Measurements from ENCODE around the gene UPF3A. TPM values are rescaled to one million over a fixed set of nuclear protein-coding genes. Genes with fewer than 3 reads are reported as not detected.
"Not testable (repeated sequence)": the region's sequence is repeated elsewhere in the genome, so short reads cannot be mapped to it uniquely, and the experiment has no call there.

The UPF3A gene
- total RNA-seq, 4 donors from 2014 or later, result 19.1 to 42.5 (median 25.6) TPM

DNA sequence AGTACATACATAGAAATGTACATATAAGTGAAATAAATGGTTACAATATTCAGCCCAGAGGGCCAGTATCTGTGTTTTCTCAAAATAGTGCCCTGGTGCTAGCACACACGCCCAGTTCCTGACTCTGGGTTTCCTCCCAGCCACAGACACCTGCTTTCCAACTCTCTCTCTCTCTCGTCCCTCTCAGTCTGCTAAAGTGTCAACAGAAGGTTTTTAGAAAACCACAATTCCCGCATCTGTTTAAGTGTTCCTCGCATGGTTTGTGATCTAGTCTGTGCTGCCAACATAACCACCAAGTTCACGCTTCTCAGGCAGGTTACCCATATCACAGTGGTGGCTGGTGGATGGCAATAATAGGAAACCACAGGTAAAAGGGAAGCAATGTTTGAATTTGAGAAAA, 17.8 kb upstream of the UPF3A start:
- Histone ChIP-seq H3K36me3 (peaks cover 13 to 100% (median 51%) of the 10 kb centered on the region in 3 donors), H3K4me1 (no peaks in the 10 kb centered on the region), H3K27me3 (no peaks in the 10 kb centered on the region), H3K27ac (no peak overlapping the region), H3K4me3 (no peak overlapping the region), H3K9me3 (no peaks in the 10 kb centered on the region)
- intact Hi-C loops (cut with DNase I), result no loop called here
- no peak for TF ChIP-seq POLR2A (IDR thresholded peaks at IDR 0.05)
- TF ChIP-seq, protein P1, sequence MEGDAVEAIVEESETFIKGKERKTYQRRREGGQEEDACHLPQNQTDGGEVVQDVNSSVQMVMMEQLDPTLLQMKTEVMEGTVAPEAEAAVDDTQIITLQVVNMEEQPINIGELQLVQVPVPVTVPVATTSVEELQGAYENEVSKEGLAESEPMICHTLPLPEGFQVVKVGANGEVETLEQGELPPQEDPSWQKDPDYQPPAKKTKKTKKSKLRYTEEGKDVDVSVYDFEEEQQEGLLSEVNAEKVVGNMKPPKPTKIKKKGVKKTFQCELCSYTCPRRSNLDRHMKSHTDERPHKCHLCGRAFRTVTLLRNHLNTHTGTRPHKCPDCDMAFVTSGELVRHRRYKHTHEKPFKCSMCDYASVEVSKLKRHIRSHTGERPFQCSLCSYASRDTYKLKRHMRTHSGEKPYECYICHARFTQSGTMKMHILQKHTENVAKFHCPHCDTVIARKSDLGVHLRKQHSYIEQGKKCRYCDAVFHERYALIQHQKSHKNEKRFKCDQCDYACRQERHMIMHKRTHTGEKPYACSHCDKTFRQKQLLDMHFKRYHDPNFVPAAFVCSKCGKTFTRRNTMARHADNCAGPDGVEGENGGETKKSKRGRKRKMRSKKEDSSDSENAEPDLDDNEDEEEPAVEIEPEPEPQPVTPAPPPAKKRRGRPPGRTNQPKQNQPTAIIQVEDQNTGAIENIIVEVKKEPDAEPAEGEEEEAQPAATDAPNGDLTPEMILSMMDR (IDR thresholded peaks at IDR 0.05), result no peak
- DNase-seq, result no peak
- 65 to 78% methylated on average over 5 of the region's 5 CpGs for WGBS, 2 donors

DNA sequence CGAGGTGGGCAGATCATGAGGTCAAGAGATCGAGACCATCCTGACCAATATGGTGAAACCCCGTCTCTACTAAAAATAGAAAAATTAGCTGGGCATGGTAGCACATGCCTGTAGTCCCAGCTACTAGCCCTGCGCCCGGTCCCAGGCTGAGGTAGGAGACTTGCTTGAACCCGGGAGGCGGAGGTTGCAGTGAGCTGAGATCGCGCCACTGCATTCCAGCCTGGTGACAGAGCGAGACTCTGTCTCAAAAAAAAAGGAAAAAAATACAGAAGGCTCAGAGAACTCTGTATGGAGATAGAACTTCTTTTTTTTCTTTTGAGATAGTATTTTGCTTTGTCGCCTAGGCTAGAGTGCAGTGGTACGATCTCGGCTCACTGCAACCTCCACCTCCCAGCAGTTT, 17.1 kb upstream of the UPF3A start:
- intact Hi-C loops (cut with DNase I); H3K27me3 ChIP-seq: not testable (repeated sequence)

DNA sequence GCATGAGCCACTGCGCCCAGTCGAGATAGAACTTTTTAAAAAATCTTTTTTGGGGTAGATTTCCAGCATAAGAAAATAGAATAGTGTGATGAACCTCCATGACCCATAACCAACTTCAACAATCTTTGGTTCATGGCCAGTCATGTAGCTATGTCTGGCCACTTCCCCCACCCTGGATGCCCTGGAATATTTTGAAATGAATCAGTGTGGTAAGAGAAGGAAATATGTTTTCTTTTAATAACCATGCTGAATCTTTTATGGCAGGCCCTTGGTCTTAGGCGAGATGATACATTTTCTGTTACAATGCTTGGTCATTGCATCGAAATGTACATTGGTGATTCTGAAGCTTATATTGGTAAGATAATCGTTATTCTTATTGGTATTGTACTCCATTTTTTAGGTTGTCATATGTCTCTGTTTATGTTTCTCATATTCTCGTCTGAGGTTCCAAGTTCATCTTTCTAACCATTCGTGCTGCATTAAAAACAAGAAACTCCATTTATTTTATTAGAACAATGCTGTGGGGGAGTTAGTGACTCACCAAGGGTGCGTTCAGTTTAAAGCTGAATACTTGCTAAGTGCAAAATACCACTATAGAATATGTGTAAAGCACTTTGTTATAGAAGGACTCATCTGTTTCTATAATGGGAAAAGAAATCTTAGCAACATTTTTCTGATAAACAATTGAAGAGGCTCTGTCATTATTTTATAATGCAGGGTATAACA, 16.4 kb upstream of the UPF3A start:
- TF ChIP-seq, protein P1 (IDR thresholded peaks at IDR 0.05), result no peak
- TF ChIP-seq POLR2A (IDR thresholded peaks at IDR 0.05), result no peak
- no peak for DNase-seq
- Histone ChIP-seq H3K9me3 (no peaks in the 10 kb centered on the region), H3K27me3 (no peaks in the 10 kb centered on the region), H3K4me1 (no peaks in the 10 kb centered on the region), H3K4me3 (no peak overlapping the region), H3K36me3 (peaks cover 11 to 100% (median 42%) of the 10 kb centered on the region in 3 donors), H3K27ac (no peak overlapping the region)
- intact Hi-C loops (cut with DNase I), result no loop called here
- 87 to 89% methylated on average over 7 to 8 of the region's 8 CpGs for WGBS, 2 donors

More for the DNA sequence above, 17.1 kb upstream of the UPF3A start:
- not testable (repeated sequence) for H3K4me3 ChIP-seq, H3K9me3 ChIP-seq, H3K27ac ChIP-seq, H3K4me1 ChIP-seq, DNase-seq
- H3K36me3 ChIP-seq, result peaks cover 11 to 100% (median 45%) of the 10 kb centered on the region in 3 donors
- WGBS, 2 donors, result 94 to 96% methylated on average over 10 to 13 of the region's 13 CpGs

DNA sequence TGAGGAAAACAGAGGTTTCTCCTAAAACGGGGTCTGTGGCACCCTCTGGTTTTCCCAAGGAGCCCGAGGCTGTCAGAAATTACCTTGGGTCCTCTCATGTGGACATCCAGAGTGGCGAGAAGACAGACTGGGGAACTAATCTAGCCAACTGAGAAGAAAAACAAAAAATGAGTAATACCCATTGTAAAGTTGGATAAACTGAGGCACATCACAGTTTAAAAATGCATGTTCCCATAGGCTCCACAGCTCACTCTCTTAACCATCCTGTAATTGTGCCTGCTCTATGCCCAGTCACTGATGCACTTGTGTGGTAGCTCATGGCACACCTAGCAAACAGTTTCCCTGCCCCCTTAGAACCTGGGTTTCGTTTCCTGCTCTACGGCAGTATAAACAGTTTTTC, 15.2 kb upstream of the UPF3A start:
- no peaks in the 10 kb centered on the region for H3K9me3 ChIP-seq
- intact Hi-C loops (cut with DNase I), result no loop called here
- 94 to 96% methylated on average over 4 to 5 of the region's 5 CpGs for WGBS, 2 donors
- no peaks in the 10 kb centered on the region for H3K27me3 ChIP-seq
- no peak overlapping the region for H3K27ac ChIP-seq
- peaks cover 11 to 96% (median 42%) of the 10 kb centered on the region in 3 donors for H3K36me3 ChIP-seq
- TF ChIP-seq POLR2A (IDR thresholded peaks at IDR 0.05), result no peak
- TF ChIP-seq, protein P1 (IDR thresholded peaks at IDR 0.05), result no peak
- H3K4me3 ChIP-seq, result no peak overlapping the region
- DNase-seq, result no peak
- no peaks in the 10 kb centered on the region for H3K4me1 ChIP-seq

DNA sequence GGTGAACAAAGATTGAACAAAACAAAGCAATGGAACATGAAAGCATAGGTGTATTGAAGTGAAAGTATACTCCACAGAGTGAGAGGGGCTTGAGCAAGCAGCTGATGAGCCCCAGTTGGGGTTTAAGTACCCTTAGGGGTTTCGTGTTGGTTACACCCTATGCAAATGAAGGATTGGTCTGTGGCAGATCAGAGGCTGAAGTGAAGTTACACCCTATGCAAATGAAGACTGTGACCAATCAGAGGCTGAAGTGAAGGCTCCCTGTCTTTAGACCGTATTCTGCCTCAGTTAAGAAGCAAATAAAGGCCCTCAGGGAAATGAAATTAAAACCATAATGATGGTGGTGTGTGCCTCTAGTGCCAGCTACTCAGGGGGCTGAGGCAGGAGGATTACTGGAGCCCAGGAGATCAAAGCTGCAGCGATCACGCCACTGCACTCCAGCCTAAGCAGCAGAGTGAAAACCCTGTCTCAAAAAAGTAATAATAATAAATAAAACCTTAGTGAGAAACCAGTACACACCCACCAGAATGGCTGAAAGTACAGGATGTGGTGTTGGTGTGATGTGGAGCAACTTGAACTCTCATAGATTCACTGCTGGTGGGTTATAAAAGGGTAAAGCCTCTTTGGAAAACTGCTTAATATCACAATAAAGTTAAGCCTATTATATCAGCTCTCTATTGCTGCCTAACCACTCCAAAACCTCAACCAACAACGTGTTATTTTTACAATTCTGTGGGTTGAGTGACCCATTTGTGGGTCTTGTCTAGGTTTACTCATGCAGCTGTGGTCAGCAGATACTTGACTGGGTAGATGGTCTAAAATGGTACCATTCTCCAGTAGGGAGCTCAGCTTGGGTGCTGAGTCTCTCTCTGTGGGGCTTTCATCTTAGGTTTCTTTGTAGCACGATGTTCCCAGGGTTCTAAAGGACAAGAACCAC, 12.8 kb upstream of the UPF3A start:
- TF ChIP-seq POLR2A (IDR thresholded peaks at IDR 0.05), result no peak
- TF ChIP-seq, protein P1 (IDR thresholded peaks at IDR 0.05), result no peak
- intact Hi-C loops (cut with DNase I), result no loop called here
- Histone ChIP-seq H3K27ac (peak overlapping the region in 1 of 4 donors; percentile 13), H3K4me1 (no peaks in the 10 kb centered on the region), H3K36me3 (peaks cover 11 to 96% (median 48%) of the 10 kb centered on the region in 3 donors), H3K4me3 (no peak overlapping the region), H3K27me3 (no peaks in the 10 kb centered on the region), H3K9me3 (no peaks in the 10 kb centered on the region)
- WGBS, 2 donors, result 86 to 87% methylated on average over 6 of the region's 6 CpGs
- no peak for DNase-seq
